ENCODE results near the gene PRDM4.

PRDM4 gene

GRCh38 chr12:107684029-107684795, 76.7 kb downstream of the PRDM4 start:
- DNase-seq, result no peak
